Measurements from ENCODE around the gene KDM4F.

KDM4F gene

DNA sequence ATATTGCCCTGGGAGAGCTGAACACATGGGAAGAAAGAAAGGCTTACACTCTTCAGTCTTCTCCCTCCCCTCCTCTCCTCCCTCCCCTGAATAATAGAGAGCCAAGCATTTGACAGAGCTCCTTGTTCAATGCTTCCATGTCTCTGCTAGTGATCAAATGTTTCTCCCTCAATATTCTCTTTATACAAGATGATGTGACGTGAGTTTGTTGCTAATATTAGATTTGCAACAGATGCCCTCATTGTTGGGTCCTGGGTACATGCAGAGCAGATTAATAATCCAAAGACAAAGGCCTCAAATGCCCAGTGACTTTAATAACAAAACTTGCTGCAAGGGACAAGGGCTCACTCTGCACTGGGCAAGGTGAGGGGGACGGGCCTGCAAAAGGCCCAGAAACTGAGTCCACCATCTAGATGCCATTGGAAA is 33.4 kb downstream of the KDM4F start:
- H3K4me3 ChIP-seq (ENCODE audit: low read depth, low read length), result no peak overlapping the region
- no peak for DNase-seq (ENCODE audit: low read depth)
- TF ChIP-seq CTCF (IDR thresholded peaks at IDR 0.05; ENCODE audit: insufficient read depth, low read depth, low read length, missing control alignments), result no peak

- H3K4me3 ChIP-seq (ENCODE audit: low read depth, low read length), result no peak overlapping the region
- TF ChIP-seq CTCF (IDR thresholded peaks at IDR 0.05; ENCODE audit: insufficient read depth, low read depth, low read length, missing control alignments), result no peak
- no peak for DNase-seq (ENCODE audit: low read depth)
Observed at GRCh38 chr11:95084509-95084908, 35.3 kb downstream of the KDM4F start.

DNA sequence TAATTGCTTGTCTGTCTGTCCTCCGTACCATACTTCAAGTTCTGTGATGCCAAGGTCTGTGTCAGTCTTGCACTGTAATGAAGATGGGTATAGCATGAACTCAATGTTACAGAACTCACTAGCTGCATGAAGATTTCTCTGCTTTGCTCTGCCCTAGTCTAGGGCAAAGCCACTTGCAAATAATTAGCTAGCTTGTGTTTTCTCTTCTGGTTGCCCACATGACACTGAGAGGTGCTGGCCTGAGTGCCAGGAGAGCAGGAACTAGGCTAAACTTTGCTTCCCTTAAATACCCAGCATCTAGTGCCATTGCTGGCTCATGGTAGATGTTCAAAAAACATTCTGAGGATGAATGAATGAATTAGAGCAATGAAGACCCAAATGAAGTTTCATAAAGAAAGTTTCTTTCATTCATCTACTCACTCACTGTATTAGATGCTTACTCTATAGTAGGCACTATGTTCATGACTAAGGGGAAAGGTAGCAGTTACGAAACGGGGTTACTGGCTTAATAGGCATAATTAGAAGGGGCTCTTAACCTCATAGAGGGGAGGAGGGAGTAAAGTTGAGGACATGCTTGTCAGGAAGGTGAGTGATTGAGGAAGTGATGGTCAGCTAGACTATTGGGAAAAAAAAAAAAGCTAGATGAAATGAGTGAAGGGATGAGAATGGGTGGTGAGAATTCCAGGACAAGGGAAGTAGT is 36.0 kb downstream of the KDM4F start:
- no peak overlapping the region for H3K4me3 ChIP-seq (ENCODE audit: low read depth, low read length)
- no peak for DNase-seq (ENCODE audit: low read depth)
- TF ChIP-seq CTCF (IDR thresholded peaks at IDR 0.05; ENCODE audit: insufficient read depth, low read depth, low read length, missing control alignments), result no peak

DNA sequence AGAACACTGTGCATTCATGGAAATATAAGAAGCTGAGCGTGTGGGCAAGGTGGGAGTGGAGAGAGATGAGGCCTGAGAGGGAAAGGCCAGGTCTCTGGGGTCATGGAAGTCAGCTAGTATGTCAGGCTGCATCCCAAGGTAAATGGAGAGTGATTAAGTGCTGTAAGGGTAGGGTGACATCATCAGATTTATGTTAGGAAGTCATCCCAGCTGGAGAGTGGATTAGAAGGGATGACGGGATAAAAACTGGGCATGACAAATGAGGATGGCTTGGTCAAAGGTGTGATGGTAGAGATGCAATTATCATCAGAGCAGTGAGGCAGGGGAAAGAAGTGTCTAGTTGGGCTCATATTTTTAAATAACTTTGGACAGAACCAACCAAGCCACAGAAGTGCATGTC is 36.9 kb downstream of the KDM4F start:
- TF ChIP-seq CTCF (IDR thresholded peaks at IDR 0.05; ENCODE audit: insufficient read depth, low read depth, low read length, missing control alignments), result no peak
- H3K4me3 ChIP-seq (ENCODE audit: low read depth, low read length), result no peak overlapping the region
- DNase-seq (ENCODE audit: low read depth), result no peak

GRCh38 chr11:95086836-95087570 is 37.8 kb downstream of the KDM4F start:
- TF ChIP-seq CTCF (IDR thresholded peaks at IDR 0.05; ENCODE audit: insufficient read depth, low read depth, low read length, missing control alignments), result no peak

DNA sequence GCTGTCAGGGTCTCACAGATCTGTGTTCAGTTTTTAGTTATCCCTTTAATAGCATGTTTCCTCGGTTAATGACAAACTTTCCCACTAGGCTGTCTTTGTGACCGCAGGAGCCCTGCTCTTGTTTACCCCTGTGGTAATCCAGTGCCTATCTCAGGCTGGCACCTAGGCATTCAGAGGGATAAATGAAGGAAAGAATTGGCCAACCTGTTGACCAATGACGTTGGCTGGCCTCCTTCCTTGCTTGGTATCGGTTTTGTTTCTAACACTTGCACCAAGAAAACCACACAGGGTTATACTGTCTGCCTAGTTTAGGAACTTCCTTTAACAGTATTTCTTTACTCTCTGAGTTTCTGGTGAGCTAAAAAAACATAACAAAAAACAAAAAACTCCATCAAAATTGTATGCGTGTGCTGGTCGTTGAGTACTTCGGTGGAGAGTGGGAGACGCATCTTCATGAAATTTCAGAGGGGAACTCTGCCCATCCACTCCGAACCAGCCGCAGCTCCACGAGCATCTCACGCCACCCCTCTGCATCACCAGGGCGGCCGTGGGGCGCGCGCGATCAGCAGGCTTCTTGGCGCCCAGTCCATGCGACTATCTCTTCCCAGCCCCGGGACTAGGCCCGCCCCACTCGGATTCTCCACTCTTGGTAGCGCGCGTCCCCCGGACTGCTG is 39.9 kb downstream of the KDM4F start:
- peak overlapping the region; percentile 75 for H3K4me3 ChIP-seq (ENCODE audit: low read depth, low read length)
- peak; percentile 63 for DNase-seq (ENCODE audit: low read depth)
- TF ChIP-seq CTCF (IDR thresholded peaks at IDR 0.05; ENCODE audit: insufficient read depth, low read depth, low read length, missing control alignments), result no peak

More at GRCh38 chr11:95086836-95087570, 37.8 kb downstream of the KDM4F start:
- H3K4me3 ChIP-seq (ENCODE audit: low read depth, low read length), result no peak overlapping the region
- no peak for DNase-seq (ENCODE audit: low read depth)

Measured in GM12865 (cell line).